HEK293 (cell line): ENCODE data around the gene KCNJ1.

ENCODE experiments used
- BCL11B ChIP-seq: fragments of 450-650 bp; formaldehyde crosslinking; IDR thresholded peaks from 2 replicates; pipeline ENCODE4 v1.5.1; 2016; ENCODE audit warnings: low read depth, missing biosample characterization, missing genetic modification characterization
- ELK4 ChIP-seq: IDR thresholded peaks from 2 replicates; pipeline ENCODE4 v1.6.1; 2011; ENCODE audit warnings: mild to moderate bottlenecking, low read depth, low read length, borderline replicate concordance
- GLI2 ChIP-seq: fragments of 450-650 bp; formaldehyde crosslinking; IDR thresholded peaks from 2 replicates; pipeline ENCODE4; 2017; ENCODE audit warnings: missing biosample characterization, missing genetic modification characterization, low read depth, borderline replicate concordance
- GLIS1 ChIP-seq: fragments of 450-650 bp; formaldehyde crosslinking; IDR thresholded peaks from 2 replicates; pipeline ENCODE4 v1.5.1; 2016; ENCODE audit warnings: missing biosample characterization, missing genetic modification characterization
- KLF1 ChIP-seq: fragments of 450-650 bp; formaldehyde crosslinking; IDR thresholded peaks from 2 replicates; pipeline ENCODE4 v1.5.1; 2016; ENCODE audit warnings: missing biosample characterization, missing genetic modification characterization
- KLF7 ChIP-seq: fragments of 450-650 bp; formaldehyde crosslinking; IDR thresholded peaks from 2 replicates; pipeline ENCODE4 v1.5.1; 2016; ENCODE audit warnings: missing biosample characterization, missing genetic modification characterization, borderline replicate concordance
- KLF9 ChIP-seq: fragments of 450-650 bp; formaldehyde crosslinking; IDR thresholded peaks from 2 replicates; pipeline ENCODE4 v1.5.1; 2016; ENCODE audit warnings: missing biosample characterization, missing genetic modification characterization, low read depth
- MZF1 ChIP-seq: fragments of 450-650 bp; formaldehyde crosslinking; IDR thresholded peaks from 2 replicates; pipeline ENCODE4 v1.5.1; 2017; ENCODE audit warnings: missing biosample characterization, missing genetic modification characterization, borderline replicate concordance
- OVOL3 ChIP-seq: fragments of 450-650 bp; formaldehyde crosslinking; IDR thresholded peaks from 2 replicates; pipeline ENCODE4 v1.5.1; 2016; ENCODE audit warnings: missing biosample characterization, missing genetic modification characterization
- PATZ1 ChIP-seq: fragments of 450-650 bp; formaldehyde crosslinking; IDR thresholded peaks from 2 replicates; pipeline ENCODE4 v1.5.1; 2016; ENCODE audit warnings: missing biosample characterization, missing genetic modification characterization
- PRDM4 ChIP-seq: fragments of 450-650 bp; formaldehyde crosslinking; IDR thresholded peaks from 2 replicates; pipeline ENCODE4 v1.5.1; 2017; ENCODE audit warnings: missing biosample characterization, missing genetic modification characterization
- WT1 ChIP-seq: fragments of 450-650 bp; formaldehyde crosslinking; IDR thresholded peaks from 2 replicates; pipeline ENCODE4 v1.5.1; 2016; ENCODE audit warnings: missing biosample characterization, missing genetic modification characterization
- ZBTB17 ChIP-seq: fragments of 450-650 bp; formaldehyde crosslinking; IDR thresholded peaks from 2 replicates; pipeline ENCODE4 v1.5.1; 2016; ENCODE audit warnings: missing biosample characterization, missing genetic modification characterization
- ZFHX2 ChIP-seq: fragments of 450-650 bp; formaldehyde crosslinking; conservative IDR thresholded peaks from 2 replicates; pipeline ENCODE4 v1.5.1; 2016; ENCODE audit warnings: missing biosample characterization, missing genetic modification characterization
- ZIC2 ChIP-seq: fragments of 450-650 bp; formaldehyde crosslinking; IDR thresholded peaks from 2 replicates; pipeline ENCODE4 v1.5.1; 2016; ENCODE audit warnings: missing biosample characterization, missing genetic modification characterization
- ZNF133 ChIP-seq: fragments of 450-650 bp; formaldehyde crosslinking; IDR thresholded peaks from 2 replicates; pipeline ENCODE4 v1.5.1; 2016; ENCODE audit warnings: missing biosample characterization, missing genetic modification characterization
- ZNF148 ChIP-seq: fragments of 450-650 bp; formaldehyde crosslinking; IDR thresholded peaks from 2 replicates; pipeline ENCODE4 v1.5.0; 2017; ENCODE audit warnings: missing biosample characterization, missing genetic modification characterization, borderline replicate concordance
- ZNF23 ChIP-seq: fragments of 450-650 bp; formaldehyde crosslinking; IDR thresholded peaks from 2 replicates; pipeline ENCODE4 v1.5.1; 2016; ENCODE audit warnings: missing biosample characterization, missing genetic modification characterization, borderline replicate concordance
- ZNF311 ChIP-seq: fragments of 450-650 bp; formaldehyde crosslinking; IDR thresholded peaks from 2 replicates; pipeline ENCODE4 v1.5.1; 2017; ENCODE audit warnings: missing biosample characterization, missing genetic modification characterization, borderline replicate concordance
- ZNF324 ChIP-seq: fragments of 450-650 bp; formaldehyde crosslinking; IDR thresholded peaks from 2 replicates; pipeline ENCODE4 v1.5.1; 2016; ENCODE audit warnings: missing biosample characterization, missing genetic modification characterization
- ZNF362 ChIP-seq: fragments of 450-650 bp; formaldehyde crosslinking; IDR thresholded peaks from 2 replicates; pipeline ENCODE4 v1.5.1; 2016; ENCODE audit warnings: missing biosample characterization, missing genetic modification characterization
- ZNF423 ChIP-seq: fragments of 450-650 bp; formaldehyde crosslinking; IDR thresholded peaks from 2 replicates; pipeline ENCODE4 v1.5.1; 2016; ENCODE audit warnings: missing biosample characterization, missing genetic modification characterization
- ZNF473 ChIP-seq: fragments of 450-650 bp; formaldehyde crosslinking; IDR thresholded peaks from 2 replicates; pipeline ENCODE4 v1.5.1; 2017; ENCODE audit warnings: missing biosample characterization, missing genetic modification characterization
- ZNF48 ChIP-seq: fragments of 450-650 bp; formaldehyde crosslinking; IDR thresholded peaks from 2 replicates; pipeline ENCODE4 v1.5.1; 2016; ENCODE audit warnings: missing biosample characterization, missing genetic modification characterization
- ZNF560 ChIP-seq: fragments of 450-650 bp; formaldehyde crosslinking; IDR thresholded peaks from 2 replicates; pipeline ENCODE4 v1.5.1; 2017; ENCODE audit warnings: missing biosample characterization, missing genetic modification characterization, borderline replicate concordance
- ZNF596 ChIP-seq: fragments of 450-650 bp; IDR thresholded peaks from 2 replicates; pipeline ENCODE4 v1.5.0; 2018; ENCODE audit warnings: missing biosample characterization, mild to moderate bottlenecking, missing genetic modification characterization, moderate library complexity
- ZNF658 ChIP-seq: fragments of 450-650 bp; formaldehyde crosslinking; IDR thresholded peaks from 2 replicates; pipeline ENCODE4; 2016; ENCODE audit warnings: missing biosample characterization, missing genetic modification characterization
- ZNF76 ChIP-seq: fragments of 450-650 bp; formaldehyde crosslinking; IDR thresholded peaks from 2 replicates; pipeline ENCODE4; 2016; ENCODE audit warnings: low read depth, missing biosample characterization, missing genetic modification characterization, borderline replicate concordance
- ZNF830 ChIP-seq: fragments of 450-650 bp; IDR thresholded peaks from 2 replicates; pipeline ENCODE4 v1.5.0; 2018; ENCODE audit warnings: missing biosample characterization, missing genetic modification characterization, low read depth, mild to moderate bottlenecking, moderate library complexity
- ZXDB ChIP-seq: fragments of 450-650 bp; formaldehyde crosslinking; IDR thresholded peaks from 2 replicates; pipeline ENCODE4 v1.5.1; 2016; ENCODE audit warnings: missing biosample characterization, missing genetic modification characterization

The KCNJ1 gene

GRCh38 chr11:128905345-128906184 is 38.5 kb upstream of the KCNJ1 start (continued):
- TF ChIP-seq ZNF362 (tag by site-specific recombination) (no peak), ZFHX2 (tag by site-specific recombination) (peak; percentile 20), ZIC2 (tag by site-specific recombination) (peak; percentile 21; the same call in 1 of the 2 replicates), ZNF560 (tag by site-specific recombination) (no peak), GLIS1 (tag by site-specific recombination) (peak; percentile 78), OVOL3 (tag by site-specific recombination) (no peak), ZNF76 (peak; percentile 45; the same call in 1 of the 2 replicates), ZNF658 (no peak), KLF7 (tag by site-specific recombination) (peak; percentile 14; the same call in 1 of the 2 replicates), ZBTB17 (tag by site-specific recombination) (0 out of 2 replicates have a peak, but pooled peaks have one; percentile 12), ZNF148 (no peak), ZNF473 (tag by site-specific recombination) (no peak), KLF1 (tag by site-specific recombination) (0 out of 2 replicates have a peak, but pooled peaks have one; percentile 52), KLF9 (tag by site-specific recombination) (peak; percentile 58; the same call in 1 of the 2 replicates), ELK4 (no peak), WT1 (tag by site-specific recombination) (0 out of 2 replicates have a peak, but pooled peaks have one; percentile 16), ZNF23 (tag by site-specific recombination) (no peak), BCL11B (tag by site-specific recombination) (no peak), ZNF596 (tag by site-specific recombination) (no peak), ZNF830 (tag by site-specific recombination) (no peak), ZNF48 (no peak), ZNF133 (tag by site-specific recombination) (no peak), PATZ1 (tag by site-specific recombination) (peak; percentile 56), ZXDB (no peak), PRDM4 (tag by site-specific recombination) (no peak), ZNF423 (tag by site-specific recombination) (0 out of 2 replicates have a peak, but pooled peaks have one; percentile 4), MZF1 (tag by site-specific recombination) (no peak), GLI2 (tag by site-specific recombination) (no peak), ZNF324 (tag by site-specific recombination) (no peak), ZNF311 (tag by site-specific recombination) (no peak)
